GM19455 (cell line): ENCODE data around the gene GATA2.

Source experiments
- ATAC-seq: cut with Tn5 transposase; IDR thresholded peaks from one replicate; pipeline ENCODE4 v1.9.1; 2021; ENCODE audit not compliant: unreplicated experiment

GATA2 gene

GRCh38 chr3:128475355-128475754, 17.6 kb downstream of the GATA2 start:
- no peak for ATAC-seq

DNA sequence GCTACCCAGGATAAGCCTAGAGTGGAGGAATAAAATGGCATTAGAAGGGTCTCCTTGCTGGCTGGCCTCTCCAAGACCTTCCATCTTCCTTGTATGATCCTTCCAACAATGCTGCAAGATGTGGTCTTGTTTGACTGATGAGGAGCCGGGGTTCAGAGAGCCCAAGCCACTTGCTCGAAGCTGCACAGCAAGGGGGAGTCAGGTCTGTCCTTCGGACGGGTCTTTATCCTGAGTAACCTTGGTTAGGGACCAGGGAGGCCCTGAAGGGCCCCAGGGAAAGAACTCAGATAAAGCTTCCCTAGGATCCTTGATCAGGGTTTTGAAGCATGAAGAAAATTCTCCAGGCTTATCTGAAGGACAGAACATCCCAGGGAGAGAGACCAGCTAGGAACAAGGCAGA, 19.3 kb downstream of the GATA2 start:
- no peak for ATAC-seq

DNA sequence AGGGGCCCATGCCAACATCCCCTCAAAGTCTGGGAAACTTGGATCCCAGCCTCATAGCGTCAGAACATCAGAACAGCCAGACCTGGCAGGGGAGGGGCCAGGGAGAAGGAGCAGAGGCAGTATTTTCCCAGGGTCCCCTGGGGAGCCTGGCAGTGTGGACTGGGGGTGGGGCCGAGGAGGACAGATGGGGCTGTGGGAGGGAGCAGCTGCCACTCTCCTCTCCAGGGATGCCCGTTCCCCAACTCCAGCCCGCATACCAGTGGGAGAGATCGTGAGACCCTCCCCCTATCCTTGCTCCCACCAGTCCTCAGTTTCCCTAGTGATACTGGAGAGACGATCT, 19.9 kb downstream of the GATA2 start:
- no peak for ATAC-seq

GRCh38 chr3:128472449-128473179, 20.4 kb downstream of the GATA2 start:
- no peak for ATAC-seq

GRCh38 chr3:128471720-128472119, 21.3 kb downstream of the GATA2 start:
- no peak for ATAC-seq

GRCh38 chr3:128471110-128471509, 21.9 kb downstream of the GATA2 start:
- ATAC-seq: no peak

DNA sequence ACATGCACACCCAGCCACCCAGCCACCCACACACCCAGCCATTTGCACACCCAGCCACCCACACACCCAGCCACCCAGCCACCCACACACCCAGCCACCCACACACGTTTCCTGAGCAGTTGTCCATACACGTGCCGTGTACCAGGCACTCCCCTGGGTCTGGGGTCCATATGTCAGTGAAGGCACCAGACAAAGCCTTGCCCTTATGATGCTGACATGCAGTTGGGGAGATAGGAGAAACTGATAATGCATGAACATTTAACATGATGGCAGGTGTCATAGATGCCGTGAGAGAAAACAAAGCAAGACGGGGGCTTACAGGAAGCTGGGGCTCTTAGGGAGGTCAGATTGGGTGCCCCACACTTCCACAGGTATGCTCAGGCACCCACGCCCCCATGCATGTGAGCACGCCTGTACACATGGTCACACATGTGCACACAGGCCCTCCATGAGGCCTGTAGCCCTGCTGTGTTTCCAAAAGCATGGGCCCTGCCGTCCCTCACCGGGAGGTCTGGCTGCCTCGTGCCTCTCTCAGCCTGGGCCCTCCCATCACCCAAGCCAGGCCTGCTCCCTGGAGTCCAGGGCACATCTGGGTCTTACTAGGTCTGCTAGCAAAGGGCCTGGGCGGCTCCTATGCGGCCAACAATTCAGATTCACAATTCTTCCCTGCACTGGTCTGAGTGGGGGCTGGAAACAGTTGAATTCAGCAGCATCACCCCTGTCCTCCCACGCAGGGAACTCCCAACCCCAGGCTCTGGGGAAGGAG, 22.7 kb downstream of the GATA2 start:
- ATAC-seq: no peak

DNA sequence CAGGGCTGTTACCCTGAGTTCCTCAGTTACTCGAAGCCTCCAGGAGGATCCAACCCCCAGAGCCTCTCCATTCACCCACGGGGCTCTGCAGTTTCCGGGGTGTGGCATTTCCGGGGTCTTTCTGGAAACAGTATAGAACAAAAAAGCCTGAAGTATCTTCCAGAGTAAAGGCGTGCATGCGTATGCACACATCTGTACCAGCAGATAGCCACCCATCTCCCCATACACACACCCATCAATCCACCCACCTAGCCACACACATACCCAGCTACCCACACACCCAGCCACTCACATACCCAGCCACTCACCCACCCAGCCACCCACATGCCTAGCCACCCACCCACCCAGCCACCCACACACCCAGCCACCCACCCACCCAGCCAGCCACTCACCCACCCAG, 23.4 kb downstream of the GATA2 start:
- ATAC-seq: no peak

DNA sequence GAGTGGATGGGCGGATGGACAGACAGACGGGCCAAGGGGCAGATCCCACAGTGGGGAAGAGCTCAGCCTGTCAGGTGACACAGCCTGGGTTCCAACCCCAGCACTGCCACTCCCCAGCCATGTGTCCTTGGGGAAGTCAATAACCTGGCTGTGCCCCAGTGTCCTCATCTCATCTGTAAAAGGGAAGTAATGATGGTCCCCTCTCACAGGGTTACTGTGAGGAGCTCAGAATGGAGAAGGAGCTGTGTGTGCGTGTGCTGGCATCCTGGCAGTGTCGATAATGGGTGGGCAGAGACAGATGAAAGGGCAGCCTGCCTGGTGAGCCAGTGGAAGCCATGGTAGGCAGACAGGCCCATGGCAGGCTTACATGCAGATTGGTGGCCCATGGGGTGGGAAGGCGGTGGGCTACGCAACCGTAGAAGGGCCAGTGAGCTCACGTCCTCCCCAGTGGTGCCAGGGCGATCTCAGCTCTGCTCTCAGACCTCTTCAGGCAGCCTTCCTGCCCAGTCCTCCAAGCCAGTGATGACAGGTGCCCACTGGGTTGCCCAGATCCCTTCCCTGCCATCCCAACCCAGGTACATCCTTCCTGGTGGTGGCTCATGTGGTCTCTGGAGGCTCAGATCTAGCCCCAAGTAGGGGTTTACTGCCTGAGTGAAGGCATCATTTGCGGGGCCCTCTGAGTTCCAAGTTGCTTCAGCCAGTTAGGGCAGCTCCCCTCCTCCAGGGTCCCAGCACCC, 24.0 kb downstream of the GATA2 start:
- no peak for ATAC-seq

- no peak for ATAC-seq
Measured at GRCh38 chr3:128468285-128468790, 24.7 kb downstream of the GATA2 start.

- ATAC-seq: no peak
Measured at GRCh38 chr3:128466840-128467541, 26.0 kb downstream of the GATA2 start, which contains the start of gene DNAJB8. Gene DNAJB8, minus strand, starts transcription at chr3:128466890. Its CDS starts 3,645 bp downstream, at chr3:128463245.

DNA sequence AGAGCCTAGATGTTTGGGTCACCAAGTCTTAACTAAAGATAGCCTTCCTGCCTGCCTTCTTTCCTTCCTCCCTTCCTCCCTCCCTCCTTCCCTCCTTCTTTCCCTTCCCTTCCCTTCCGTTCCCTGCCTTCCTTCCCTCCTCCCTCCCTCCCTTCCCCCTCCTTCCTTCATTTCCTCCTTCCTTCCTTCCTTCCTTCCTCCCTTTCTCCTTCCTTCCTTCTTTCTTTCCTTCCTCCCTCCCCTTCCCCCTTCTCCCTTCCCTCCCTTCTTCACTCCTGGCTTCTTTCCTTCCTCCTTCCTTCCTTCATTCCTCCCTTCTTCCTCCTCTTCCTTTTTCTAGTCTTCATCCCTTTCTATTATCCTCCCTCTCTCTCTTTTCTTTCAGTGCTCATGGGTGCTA, 28.3 kb downstream of the GATA2 start:
- ATAC-seq: no peak

- ATAC-seq: no peak
Measured at GRCh38 chr3:128464188-128464587, 28.8 kb downstream of the GATA2 start.

GRCh38 chr3:128463771-128464170, 29.2 kb downstream of the GATA2 start:
- ATAC-seq: no peak

DNA sequence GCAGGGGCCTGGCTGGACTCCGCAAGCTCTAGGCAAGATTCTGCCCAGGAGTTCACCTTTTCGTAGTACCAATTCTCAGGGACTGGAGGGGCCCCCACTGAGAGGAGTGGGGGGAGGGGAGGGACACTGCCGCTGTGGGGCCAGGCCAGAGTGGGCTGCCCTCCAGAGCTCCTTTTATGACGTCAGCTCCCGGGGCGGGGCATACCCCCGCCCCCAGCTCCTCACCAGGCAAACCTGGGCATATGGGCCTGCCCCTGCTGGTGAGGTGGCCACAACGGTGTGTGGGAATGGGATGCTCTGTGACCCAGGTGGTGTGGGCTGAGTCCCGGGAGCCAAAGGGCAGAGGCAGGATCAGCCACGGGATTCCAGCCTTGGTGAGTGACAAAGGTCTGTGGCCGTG, 29.6 kb downstream of the GATA2 start:
- ATAC-seq: no peak

DNA sequence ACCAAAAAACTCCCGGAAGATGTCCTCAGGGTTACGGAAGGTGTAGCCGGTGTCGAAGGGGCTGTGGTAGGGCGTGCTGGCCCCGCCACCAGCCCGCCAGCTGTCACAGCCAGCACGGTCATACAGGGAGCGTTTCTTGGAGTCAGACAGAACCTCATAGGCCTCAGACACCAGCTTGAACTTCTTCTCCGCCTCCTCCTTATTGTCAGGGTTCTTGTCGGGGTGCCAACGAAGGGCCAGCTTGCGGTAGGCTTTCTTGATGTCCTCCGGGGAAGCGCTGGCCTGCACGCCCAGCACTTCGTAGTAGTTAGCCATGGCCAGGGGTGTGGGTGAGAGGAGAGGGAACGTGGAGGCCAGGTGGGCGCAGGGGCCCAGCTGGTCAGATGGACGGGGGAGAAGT, 30.1 kb downstream of the GATA2 start:
- no peak for ATAC-seq

GRCh38 chr3:128462341-128462910, 30.6 kb downstream of the GATA2 start:
- ATAC-seq: no peak

DNA sequence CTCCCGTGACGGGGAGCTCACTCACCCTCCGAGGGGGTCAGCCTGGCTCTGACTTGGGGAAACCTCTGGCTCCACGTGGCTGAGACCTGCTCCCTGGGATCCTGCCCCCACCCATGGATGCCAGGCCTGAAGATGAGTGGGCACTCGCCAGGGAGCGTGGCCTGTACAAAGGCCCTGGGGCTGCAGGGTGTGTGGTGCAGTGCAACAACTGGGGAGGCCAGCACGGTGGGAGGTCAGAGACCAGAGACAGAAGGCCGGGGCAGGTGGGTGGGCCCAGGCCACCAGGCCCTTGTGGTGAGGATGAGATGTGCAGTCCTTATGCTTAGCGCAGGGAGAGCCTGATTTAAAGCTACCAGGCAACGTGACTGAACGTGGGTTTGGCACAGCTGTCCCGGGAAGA, 31.3 kb downstream of the GATA2 start:
- ATAC-seq: no peak

DNA sequence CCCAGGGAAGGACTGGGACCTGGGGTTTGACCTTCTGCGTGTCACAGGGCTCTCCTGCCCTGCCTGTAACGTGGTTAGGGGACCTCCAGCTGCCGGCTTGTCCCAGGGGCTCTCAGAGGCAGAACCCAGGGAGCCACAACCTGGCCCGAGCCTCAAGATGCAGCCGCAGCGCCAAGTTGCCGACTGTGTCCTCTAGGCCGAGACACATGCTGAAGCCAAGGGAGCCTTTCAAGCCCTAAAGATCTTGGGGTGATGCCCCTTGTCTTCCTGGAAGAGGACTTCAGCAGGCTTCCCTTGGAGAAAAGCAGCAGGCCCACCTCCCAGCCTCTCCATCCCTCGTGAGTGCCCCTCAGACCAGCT, 33.6 kb downstream of the GATA2 start:
- ATAC-seq: no peak

DNA sequence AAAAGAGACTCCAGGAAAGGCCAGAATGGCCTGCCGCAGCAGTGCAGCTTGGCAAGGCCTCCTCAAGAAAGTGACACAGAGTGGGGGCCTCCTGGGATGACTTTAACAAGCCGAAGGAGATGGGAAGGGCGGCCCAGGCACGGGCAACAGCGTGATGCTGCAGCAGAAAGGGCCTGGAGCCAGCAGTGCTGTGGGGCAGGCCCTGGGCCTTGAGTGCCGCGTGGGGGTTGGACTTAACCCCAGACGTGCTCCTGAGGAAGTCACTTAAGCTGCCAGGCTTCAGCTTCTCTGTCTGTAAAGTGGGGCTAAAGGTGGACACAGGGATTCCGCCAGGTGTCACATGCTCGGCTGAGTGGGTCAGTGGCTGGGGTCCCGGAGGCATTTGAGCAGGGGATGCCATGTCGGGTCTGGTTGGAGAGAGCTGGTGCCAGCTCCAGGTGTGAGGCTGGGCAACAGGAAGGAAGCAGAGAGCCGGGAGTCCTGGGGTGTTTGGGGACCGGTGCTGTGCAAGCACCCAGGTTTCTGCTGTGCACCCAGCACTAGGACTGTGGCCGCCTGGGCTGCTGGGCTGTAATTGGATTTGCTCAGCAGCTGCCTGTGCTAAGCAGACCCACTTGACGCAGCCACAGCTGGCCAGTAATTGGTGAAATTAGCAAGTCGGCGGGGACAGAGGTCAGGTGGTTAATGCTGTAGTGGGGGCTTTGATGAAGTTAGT, 34.1 kb downstream of the GATA2 start:
- ATAC-seq: no peak
